GM23248 (cell line): Measurements from ENCODE around the gene LRRK2.

Experiments used
- EZH2 ChIP-seq: fragments of 200-600 bp; sonication (generic); IDR thresholded peaks from 2 replicates; pipeline ENCODE4 v1.6.1; 2018; ENCODE audit warnings: antibody characterized with exemption, mild to moderate bottlenecking; ENCODE audit not compliant: insufficient read depth, poor library complexity, severe bottlenecking
- EZH2phosphoT487 ChIP-seq: fragments of 200-600 bp; sonication (generic); IDR thresholded peaks from 2 replicates; pipeline ENCODE4 v1.6.1; 2018; ENCODE audit warnings: antibody characterized with exemption, moderate library complexity, mild to moderate bottlenecking, low read depth; ENCODE audit not compliant: insufficient read depth

DNA sequence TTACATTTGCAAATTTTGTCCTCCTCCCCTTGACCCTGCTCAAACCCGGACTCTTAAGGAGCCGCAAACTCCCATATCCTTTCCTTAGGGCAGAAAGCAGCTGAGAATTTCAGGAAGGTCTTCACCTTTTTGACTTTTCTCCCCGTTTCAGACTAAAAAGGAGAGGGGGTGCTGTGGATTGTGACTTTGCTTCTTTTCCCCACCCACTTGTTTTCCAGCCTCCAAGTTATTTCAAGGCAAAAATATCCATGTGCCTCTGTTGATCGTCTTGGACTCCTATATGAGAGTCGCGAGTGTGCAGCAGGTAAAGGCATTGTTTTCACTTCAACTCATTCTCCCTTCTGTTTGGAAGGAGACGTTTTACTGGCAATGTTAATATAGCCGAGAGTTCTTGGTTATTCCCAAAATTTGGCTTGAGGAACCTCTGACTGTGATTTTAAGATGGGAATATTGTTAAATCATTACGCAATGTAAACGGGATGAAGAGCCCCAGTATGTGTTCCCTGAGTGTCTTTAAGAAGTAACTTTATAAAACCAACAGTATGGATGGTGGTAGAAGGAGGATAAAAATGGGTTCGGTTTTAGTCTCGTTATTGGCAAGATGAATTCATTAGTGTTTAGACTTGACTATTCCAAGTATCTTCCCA, 663 bp downstream of the LRRK2 start:
- no peak for TF ChIP-seq EZH2phosphoT487
- TF ChIP-seq EZH2, result no peak
